GM23338 (cell line): ENCODE measurements around the gene CLEC12A.

Source experiments
- CREB1 ChIP-seq: fragments of 250-450 bp; sonication (Bioruptor Pico); IDR thresholded peaks from 2 replicates; pipeline ENCODE4 v1.5.0; 2020; ENCODE audit warnings: low read depth, mild to moderate bottlenecking, moderate library complexity
- EZH2 ChIP-seq: fragments of 200-600 bp; sonication (generic); IDR thresholded peaks from one replicate; pipeline ENCODE4 v1.8.0; 2017; ENCODE audit warnings: antibody characterized with exemption, mild to moderate bottlenecking, low read depth; ENCODE audit not compliant: unreplicated experiment
- EZH2phosphoT487 ChIP-seq: fragments of 200-600 bp; sonication (generic); IDR thresholded peaks from one replicate; pipeline ENCODE4 v1.8.1; 2018; ENCODE audit warnings: antibody characterized with exemption; ENCODE audit not compliant: unreplicated experiment
- JUNB ChIP-seq: IDR thresholded peaks from one replicate; pipeline ENCODE4 v1.6.1; 2016; ENCODE audit warnings: antibody characterized with exemption; ENCODE audit not compliant: unreplicated experiment
- POLR2AphosphoS5 ChIP-seq: IDR thresholded peaks from 2 replicates; pipeline ENCODE4 v1.6.1; 2016; ENCODE audit warnings: antibody characterized with exemption, low read depth
- ZNF331 ChIP-seq: fragments of 250-450 bp; sonication (Bioruptor Pico); IDR thresholded peaks from 2 replicates; pipeline ENCODE4 v1.5.0; 2020; ENCODE audit warnings: low read depth, mild to moderate bottlenecking, moderate library complexity
- TF ChIP-seq, protein P1 (sequence below): IDR thresholded peaks from 2 replicates; pipeline ENCODE4 v1.6.1; 2016; ENCODE audit warnings: antibody characterized with exemption
- TF ChIP-seq, protein P2 (sequence below), 2 experiments: fragments of 200-600 bp in 1 of 2; sonication (generic) in 1 of 2; conservative IDR thresholded peaks; 2 replicates each; pipeline versions ENCODE4 v1.5.1 to v1.6.1; 2016 to 2017; ENCODE audit warnings: antibody characterized with exemption in 2 of 2, low read depth in 2 of 2, mild to moderate bottlenecking in 2 of 2, moderate library complexity in 1 of 2
- TF ChIP-seq, protein P3 (sequence below): IDR thresholded peaks from one replicate; pipeline ENCODE4 v1.6.1; 2018; ENCODE audit warnings: antibody characterized with exemption; ENCODE audit not compliant: unreplicated experiment

DNA sequence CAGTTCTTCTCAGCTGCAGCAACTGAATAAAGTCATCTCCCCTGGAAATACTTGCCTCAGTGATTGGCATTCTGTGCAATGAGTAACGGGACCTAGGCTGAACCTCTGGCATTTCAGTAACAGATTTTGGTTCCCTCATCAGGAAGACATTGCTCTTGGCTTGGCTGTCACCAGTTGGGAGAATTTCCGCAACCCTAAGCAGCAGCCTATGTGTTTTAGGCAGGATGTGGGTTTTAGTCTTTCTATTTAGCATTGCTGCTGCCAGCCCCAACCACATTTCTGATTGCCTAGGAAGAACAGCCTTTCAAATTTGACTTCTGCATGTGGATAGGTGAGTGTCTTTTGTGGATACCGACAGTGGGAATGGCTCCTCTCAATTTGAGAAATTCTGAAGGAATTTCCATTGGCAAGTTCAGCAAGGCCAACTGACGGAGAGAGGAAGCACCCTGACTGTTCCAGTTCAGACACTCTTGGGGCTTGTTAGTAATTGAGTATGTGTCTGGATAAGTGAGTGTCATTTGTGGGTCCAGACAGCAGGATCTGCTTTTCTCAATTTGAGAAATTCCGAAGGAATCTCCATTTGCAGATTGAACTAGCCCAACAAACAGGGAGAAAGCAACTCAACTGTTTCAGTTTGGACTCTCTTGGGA is 20.1 kb upstream of the CLEC12A start:
- TF ChIP-seq, protein P1, sequence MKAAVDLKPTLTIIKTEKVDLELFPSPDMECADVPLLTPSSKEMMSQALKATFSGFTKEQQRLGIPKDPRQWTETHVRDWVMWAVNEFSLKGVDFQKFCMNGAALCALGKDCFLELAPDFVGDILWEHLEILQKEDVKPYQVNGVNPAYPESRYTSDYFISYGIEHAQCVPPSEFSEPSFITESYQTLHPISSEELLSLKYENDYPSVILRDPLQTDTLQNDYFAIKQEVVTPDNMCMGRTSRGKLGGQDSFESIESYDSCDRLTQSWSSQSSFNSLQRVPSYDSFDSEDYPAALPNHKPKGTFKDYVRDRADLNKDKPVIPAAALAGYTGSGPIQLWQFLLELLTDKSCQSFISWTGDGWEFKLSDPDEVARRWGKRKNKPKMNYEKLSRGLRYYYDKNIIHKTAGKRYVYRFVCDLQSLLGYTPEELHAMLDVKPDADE: no peak
- TF ChIP-seq POLR2AphosphoS5 (no peak), CREB1 (CRISPR knock-in tag) (no peak), EZH2phosphoT487 (no peak), EZH2 (no peak), JUNB (no peak), ZNF331 (CRISPR knock-in tag) (no peak)
- TF ChIP-seq, protein P2, sequence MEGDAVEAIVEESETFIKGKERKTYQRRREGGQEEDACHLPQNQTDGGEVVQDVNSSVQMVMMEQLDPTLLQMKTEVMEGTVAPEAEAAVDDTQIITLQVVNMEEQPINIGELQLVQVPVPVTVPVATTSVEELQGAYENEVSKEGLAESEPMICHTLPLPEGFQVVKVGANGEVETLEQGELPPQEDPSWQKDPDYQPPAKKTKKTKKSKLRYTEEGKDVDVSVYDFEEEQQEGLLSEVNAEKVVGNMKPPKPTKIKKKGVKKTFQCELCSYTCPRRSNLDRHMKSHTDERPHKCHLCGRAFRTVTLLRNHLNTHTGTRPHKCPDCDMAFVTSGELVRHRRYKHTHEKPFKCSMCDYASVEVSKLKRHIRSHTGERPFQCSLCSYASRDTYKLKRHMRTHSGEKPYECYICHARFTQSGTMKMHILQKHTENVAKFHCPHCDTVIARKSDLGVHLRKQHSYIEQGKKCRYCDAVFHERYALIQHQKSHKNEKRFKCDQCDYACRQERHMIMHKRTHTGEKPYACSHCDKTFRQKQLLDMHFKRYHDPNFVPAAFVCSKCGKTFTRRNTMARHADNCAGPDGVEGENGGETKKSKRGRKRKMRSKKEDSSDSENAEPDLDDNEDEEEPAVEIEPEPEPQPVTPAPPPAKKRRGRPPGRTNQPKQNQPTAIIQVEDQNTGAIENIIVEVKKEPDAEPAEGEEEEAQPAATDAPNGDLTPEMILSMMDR (conservative IDR thresholded peaks at IDR 0.05; ENCODE audit: low read depth in 2 of 2): no peak
- TF ChIP-seq, protein P3, sequence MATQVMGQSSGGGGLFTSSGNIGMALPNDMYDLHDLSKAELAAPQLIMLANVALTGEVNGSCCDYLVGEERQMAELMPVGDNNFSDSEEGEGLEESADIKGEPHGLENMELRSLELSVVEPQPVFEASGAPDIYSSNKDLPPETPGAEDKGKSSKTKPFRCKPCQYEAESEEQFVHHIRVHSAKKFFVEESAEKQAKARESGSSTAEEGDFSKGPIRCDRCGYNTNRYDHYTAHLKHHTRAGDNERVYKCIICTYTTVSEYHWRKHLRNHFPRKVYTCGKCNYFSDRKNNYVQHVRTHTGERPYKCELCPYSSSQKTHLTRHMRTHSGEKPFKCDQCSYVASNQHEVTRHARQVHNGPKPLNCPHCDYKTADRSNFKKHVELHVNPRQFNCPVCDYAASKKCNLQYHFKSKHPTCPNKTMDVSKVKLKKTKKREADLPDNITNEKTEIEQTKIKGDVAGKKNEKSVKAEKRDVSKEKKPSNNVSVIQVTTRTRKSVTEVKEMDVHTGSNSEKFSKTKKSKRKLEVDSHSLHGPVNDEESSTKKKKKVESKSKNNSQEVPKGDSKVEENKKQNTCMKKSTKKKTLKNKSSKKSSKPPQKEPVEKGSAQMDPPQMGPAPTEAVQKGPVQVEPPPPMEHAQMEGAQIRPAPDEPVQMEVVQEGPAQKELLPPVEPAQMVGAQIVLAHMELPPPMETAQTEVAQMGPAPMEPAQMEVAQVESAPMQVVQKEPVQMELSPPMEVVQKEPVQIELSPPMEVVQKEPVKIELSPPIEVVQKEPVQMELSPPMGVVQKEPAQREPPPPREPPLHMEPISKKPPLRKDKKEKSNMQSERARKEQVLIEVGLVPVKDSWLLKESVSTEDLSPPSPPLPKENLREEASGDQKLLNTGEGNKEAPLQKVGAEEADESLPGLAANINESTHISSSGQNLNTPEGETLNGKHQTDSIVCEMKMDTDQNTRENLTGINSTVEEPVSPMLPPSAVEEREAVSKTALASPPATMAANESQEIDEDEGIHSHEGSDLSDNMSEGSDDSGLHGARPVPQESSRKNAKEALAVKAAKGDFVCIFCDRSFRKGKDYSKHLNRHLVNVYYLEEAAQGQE: no peak
